HEK293 (cell line): ENCODE measurements around the gene NDUFAF5.

Source experiments
- CTCF ChIA-PET: fragments of 350-600 bp; formaldehyde crosslinking; extraction: SDS; loops from one replicate; lab custom pipeline; 2021; ENCODE audit warnings: antibody characterized with exemption; lab: Yijun Ruan, JAX
- POLR2A ChIA-PET: fragments of 300-600 bp; formaldehyde crosslinking; extraction: SDS; loops from one replicate; lab custom pipeline; 2020; ENCODE audit warnings: antibody characterized with exemption, inconsistent platforms; lab: Yijun Ruan, JAX
- H3K27ac ChIP-seq: fragments of 200-500 bp; sonication (Bioruptor generic); 2 replicates; pipeline ENCODE4 v1.5.1; 2014; ENCODE audit warnings: low read depth, low read length, control low read depth, inconsistent platforms; ENCODE audit errors: extremely low read depth
- H3K36me3 ChIP-seq, 2 experiments: fragments of 200-500 bp in 1 of 2; sonication (Bioruptor generic) in 1 of 2; 1 replicate in 1 of 2; 2 replicates in 1 of 2; pipeline ENCODE4 v1.5.1; 2014 to 2017; ENCODE audit warnings: inconsistent platforms in 2 of 2, low read length in 2 of 2; ENCODE audit not compliant: control insufficient read depth in 2 of 2, insufficient read depth in 1 of 2
- H3K4me1 ChIP-seq: fragments of 200-500 bp; sonication (Bioruptor generic); 2 replicates; pipeline ENCODE4 v1.5.1; 2014; ENCODE audit warnings: mild to moderate bottlenecking, low read length, inconsistent platforms; ENCODE audit not compliant: control insufficient read depth, insufficient read depth
- H3K4me3 ChIP-seq: 2 replicates; pipeline ENCODE4 v1.5.1; 2011; ENCODE audit warnings: low read depth, mild to moderate bottlenecking, control low read depth, low read length, moderate library complexity
- H3K9me3 ChIP-seq: fragments of 200-500 bp; sonication (Bioruptor generic); 2 replicates; pipeline ENCODE4 v1.5.1; 2014; ENCODE audit warnings: low read depth, low read length, inconsistent platforms; ENCODE audit not compliant: control insufficient read depth, insufficient read depth
- IKZF3 ChIP-seq: fragments of 450-650 bp; IDR thresholded peaks from 2 replicates; pipeline ENCODE4 v1.5.0; 2018; ENCODE audit warnings: missing biosample characterization, mild to moderate bottlenecking, missing genetic modification characterization, moderate library complexity
- KLF10 ChIP-seq: fragments of 450-650 bp; IDR thresholded peaks from 2 replicates; pipeline ENCODE4 v1.5.1; 2018; ENCODE audit warnings: missing biosample characterization, mild to moderate bottlenecking, missing genetic modification characterization
- MEIS1 ChIP-seq: sonication (generic); formaldehyde crosslinking; IDR thresholded peaks from 2 replicates; pipeline ENCODE4 v1.8.1; 2022; ENCODE audit warnings: missing genetic modification reagents, mild to moderate bottlenecking, borderline replicate concordance
- RBAK ChIP-seq: fragments of 450-650 bp; formaldehyde crosslinking; IDR thresholded peaks from 2 replicates; pipeline ENCODE4 v1.5.1; 2016; ENCODE audit warnings: missing biosample characterization, missing genetic modification characterization
- SCRT1 ChIP-seq: fragments of 450-650 bp; formaldehyde crosslinking; IDR thresholded peaks from 2 replicates; pipeline ENCODE4 v1.5.1; 2016; ENCODE audit warnings: missing biosample characterization, missing genetic modification characterization, borderline replicate concordance
- ZBTB7A ChIP-seq: fragments of 450-650 bp; formaldehyde crosslinking; IDR thresholded peaks from 2 replicates; pipeline ENCODE4 v1.5.1; 2016; ENCODE audit warnings: low read depth, missing biosample characterization, missing genetic modification characterization
- ZFHX2 ChIP-seq: fragments of 450-650 bp; formaldehyde crosslinking; conservative IDR thresholded peaks from 2 replicates; pipeline ENCODE4 v1.5.1; 2016; ENCODE audit warnings: missing biosample characterization, missing genetic modification characterization
- ZNF155 ChIP-seq: fragments of 450-650 bp; formaldehyde crosslinking; IDR thresholded peaks from 2 replicates; pipeline ENCODE4 v1.5.1; 2016; ENCODE audit warnings: missing biosample characterization, missing genetic modification characterization
- ZNF274 ChIP-seq, 2 experiments: fragments of 200-500 bp in 1 of 2; fragments of 450-650 bp in 1 of 2; sonication (Bioruptor generic) in 1 of 2; formaldehyde crosslinking in 1 of 2; IDR thresholded peaks; 2 replicates each; pipeline versions ENCODE4 v1.5.1 to v1.6.1; 2014 to 2016; ENCODE audit warnings: borderline replicate concordance in 1 of 2, inconsistent platforms in 1 of 2, low read length in 1 of 2, missing biosample characterization in 1 of 2, missing genetic modification characterization in 1 of 2
- ZNF311 ChIP-seq: fragments of 450-650 bp; formaldehyde crosslinking; IDR thresholded peaks from 2 replicates; pipeline ENCODE4 v1.5.1; 2017; ENCODE audit warnings: missing biosample characterization, missing genetic modification characterization, borderline replicate concordance
- ZNF394 ChIP-seq: fragments of 450-650 bp; formaldehyde crosslinking; IDR thresholded peaks from 2 replicates; pipeline ENCODE4 v1.5.1; 2016; ENCODE audit warnings: missing biosample characterization, missing genetic modification characterization, mild to moderate bottlenecking, moderate library complexity, borderline replicate concordance
- ZNF416 ChIP-seq: fragments of 450-650 bp; formaldehyde crosslinking; IDR thresholded peaks from 2 replicates; pipeline ENCODE4 v1.5.1; 2016; ENCODE audit warnings: missing biosample characterization, missing genetic modification characterization
- ZNF571 ChIP-seq: fragments of 450-650 bp; formaldehyde crosslinking; IDR thresholded peaks from 2 replicates; pipeline ENCODE4 v1.5.0; 2017; ENCODE audit warnings: missing biosample characterization, missing genetic modification characterization
- ZNF768 ChIP-seq: fragments of 450-650 bp; formaldehyde crosslinking; IDR thresholded peaks from 2 replicates; pipeline ENCODE4 v1.5.1; 2018; ENCODE audit warnings: missing biosample characterization, mild to moderate bottlenecking, missing genetic modification characterization
- ZNF837 ChIP-seq: fragments of 450-650 bp; formaldehyde crosslinking; IDR thresholded peaks from 2 replicates; pipeline ENCODE4 v1.5.1; 2016; ENCODE audit warnings: missing biosample characterization, missing genetic modification characterization
- ZSCAN23 ChIP-seq: fragments of 450-650 bp; formaldehyde crosslinking; IDR thresholded peaks from 2 replicates; pipeline ENCODE4 v1.5.1; 2016; ENCODE audit warnings: missing biosample characterization, missing genetic modification characterization
- TF ChIP-seq, protein P1 (sequence below): fragments of 450-650 bp; formaldehyde crosslinking; IDR thresholded peaks from 2 replicates; pipeline ENCODE4 v1.5.1; 2016; ENCODE audit warnings: missing biosample characterization, missing genetic modification characterization, borderline replicate concordance
- TF ChIP-seq, protein P2 (sequence below): fragments of 450-650 bp; formaldehyde crosslinking; IDR thresholded peaks from 2 replicates; pipeline ENCODE4 v1.5.1; 2016; ENCODE audit warnings: missing biosample characterization, missing genetic modification characterization
- TF ChIP-seq, protein P3 (sequence below): IDR thresholded peaks from 2 replicates; pipeline ENCODE4 v1.6.1; 2011; ENCODE audit warnings: mild to moderate bottlenecking, low read depth, low read length, borderline replicate concordance
- TF ChIP-seq, protein P4 (sequence below): fragments of 450-650 bp; formaldehyde crosslinking; IDR thresholded peaks from 2 replicates; pipeline ENCODE4 v1.5.1; 2016; ENCODE audit warnings: missing biosample characterization, missing genetic modification characterization

NDUFAF5 gene

DNA sequence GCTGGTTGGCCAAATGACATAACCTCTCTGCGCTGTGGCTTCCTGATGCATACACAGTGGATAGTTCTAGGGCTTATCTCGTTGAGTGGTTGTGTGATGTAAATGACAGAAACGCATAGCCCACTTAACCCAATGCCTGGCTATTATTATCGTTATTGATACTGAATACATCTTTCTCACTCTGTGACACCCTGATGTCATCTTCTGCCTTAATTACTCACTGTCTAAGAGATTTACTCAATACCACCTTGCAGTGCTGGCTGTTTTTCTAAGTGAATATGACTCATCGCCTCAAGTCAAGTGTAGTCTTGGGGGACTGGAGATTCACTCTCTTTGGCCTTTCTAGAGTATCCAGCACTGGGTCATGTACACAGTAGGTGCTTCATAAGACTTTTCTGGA, 73.6 kb downstream of the NDUFAF5 start:
- Histone ChIP-seq H3K36me3 (no peaks in the 10 kb centered on the region), H3K4me1 (no peaks in the 10 kb centered on the region), H3K27ac (no peak overlapping the region), H3K4me3 (no peak overlapping the region), H3K9me3 (no peaks in the 10 kb centered on the region)
- ChIA-PET CTCF (interaction anchor here (0.6 to 0.8 kb wide), 2 partner anchors 14 to 947 kb away, joined by 3 to 5 read pairs; no protein-coding TSS in a partner anchor), POLR2A (no interaction called here)
- TF ChIP-seq ZBTB7A (tag by site-specific recombination): no peak
- no peak for TF ChIP-seq SCRT1 (tag by site-specific recombination)
- TF ChIP-seq IKZF3 (tag by site-specific recombination): no peak

DNA sequence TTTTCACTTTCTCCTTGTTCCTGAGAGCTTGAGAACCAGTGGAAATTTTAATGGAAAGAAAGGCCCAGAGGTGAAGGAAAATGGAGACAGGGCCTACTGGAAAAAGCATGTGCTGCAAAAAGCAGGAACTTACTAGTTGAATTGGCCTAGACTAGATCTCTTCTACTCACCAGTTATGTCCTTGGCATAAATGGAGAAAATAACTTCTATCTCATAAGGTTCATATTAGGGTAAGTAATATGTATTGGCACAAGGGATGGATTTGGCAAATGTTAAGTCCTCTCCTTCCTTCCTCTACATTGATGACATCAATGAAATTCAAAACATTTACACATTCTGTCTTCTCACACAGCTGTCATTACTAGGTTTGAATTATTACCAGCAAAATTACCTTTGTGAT, 74.0 kb downstream of the NDUFAF5 start:
- no peaks in the 10 kb centered on the region for H3K9me3 ChIP-seq
- no peaks in the 10 kb centered on the region for H3K36me3 ChIP-seq
- H3K27ac ChIP-seq: no peak overlapping the region
- no peaks in the 10 kb centered on the region for H3K4me1 ChIP-seq
- CTCF ChIA-PET: interaction anchor here (0.6 kb wide), 1 partner anchor 948 kb away, joined by 5 read pairs; no protein-coding TSS in a partner anchor
- TF ChIP-seq ZSCAN23 (tag by site-specific recombination): no peak
- no peak for TF ChIP-seq ZNF837 (tag by site-specific recombination)
- TF ChIP-seq, protein P1, sequence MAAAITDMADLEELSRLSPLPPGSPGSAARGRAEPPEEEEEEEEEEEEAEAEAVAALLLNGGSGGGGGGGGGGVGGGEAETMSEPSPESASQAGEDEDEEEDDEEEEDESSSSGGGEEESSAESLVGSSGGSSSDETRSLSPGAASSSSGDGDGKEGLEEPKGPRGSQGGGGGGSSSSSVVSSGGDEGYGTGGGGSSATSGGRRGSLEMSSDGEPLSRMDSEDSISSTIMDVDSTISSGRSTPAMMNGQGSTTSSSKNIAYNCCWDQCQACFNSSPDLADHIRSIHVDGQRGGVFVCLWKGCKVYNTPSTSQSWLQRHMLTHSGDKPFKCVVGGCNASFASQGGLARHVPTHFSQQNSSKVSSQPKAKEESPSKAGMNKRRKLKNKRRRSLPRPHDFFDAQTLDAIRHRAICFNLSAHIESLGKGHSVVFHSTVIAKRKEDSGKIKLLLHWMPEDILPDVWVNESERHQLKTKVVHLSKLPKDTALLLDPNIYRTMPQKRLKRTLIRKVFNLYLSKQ (tag by site-specific recombination): no peak
- TF ChIP-seq MEIS1 (CRISPR knock-in tag): no peak
- TF ChIP-seq ZNF416 (tag by site-specific recombination): no peak
- no peak for TF ChIP-seq ZNF394 (tag by site-specific recombination)
- no peak for TF ChIP-seq RBAK
- no peak for TF ChIP-seq ZNF311 (tag by site-specific recombination)
- TF ChIP-seq ZNF768 (tag by site-specific recombination): no peak
- no peak for TF ChIP-seq ZNF571
- TF ChIP-seq, protein P2, sequence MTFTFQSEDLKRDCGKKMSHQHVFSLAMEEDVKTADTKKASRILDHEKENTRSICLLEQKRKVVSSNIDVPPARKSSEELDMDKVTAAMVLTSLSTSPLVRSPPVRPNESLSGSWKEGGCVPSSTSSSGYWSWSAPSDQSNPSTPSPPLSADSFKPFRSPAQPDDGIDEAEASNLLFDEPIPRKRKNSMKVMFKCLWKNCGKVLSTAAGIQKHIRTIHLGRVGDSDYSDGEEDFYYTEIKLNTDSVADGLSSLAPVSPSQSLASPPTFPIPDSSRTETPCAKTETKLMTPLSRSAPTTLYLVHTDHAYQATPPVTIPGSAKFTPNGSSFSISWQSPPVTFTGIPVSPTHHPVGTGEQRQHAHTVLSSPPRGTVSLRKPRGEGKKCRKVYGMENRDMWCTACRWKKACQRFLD: no peak
- TF ChIP-seq, protein P3, sequence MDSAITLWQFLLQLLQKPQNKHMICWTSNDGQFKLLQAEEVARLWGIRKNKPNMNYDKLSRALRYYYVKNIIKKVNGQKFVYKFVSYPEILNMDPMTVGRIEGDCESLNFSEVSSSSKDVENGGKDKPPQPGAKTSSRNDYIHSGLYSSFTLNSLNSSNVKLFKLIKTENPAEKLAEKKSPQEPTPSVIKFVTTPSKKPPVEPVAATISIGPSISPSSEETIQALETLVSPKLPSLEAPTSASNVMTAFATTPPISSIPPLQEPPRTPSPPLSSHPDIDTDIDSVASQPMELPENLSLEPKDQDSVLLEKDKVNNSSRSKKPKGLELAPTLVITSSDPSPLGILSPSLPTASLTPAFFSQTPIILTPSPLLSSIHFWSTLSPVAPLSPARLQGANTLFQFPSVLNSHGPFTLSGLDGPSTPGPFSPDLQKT: no peak
- TF ChIP-seq, protein P4, sequence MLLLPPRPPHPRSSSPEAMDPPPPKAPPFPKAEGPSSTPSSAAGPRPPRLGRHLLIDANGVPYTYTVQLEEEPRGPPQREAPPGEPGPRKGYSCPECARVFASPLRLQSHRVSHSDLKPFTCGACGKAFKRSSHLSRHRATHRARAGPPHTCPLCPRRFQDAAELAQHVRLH (tag by site-specific recombination): no peak
- no peak for TF ChIP-seq ZNF274 (IDR thresholded peaks at IDR 0.05; ENCODE audit: low read length)
- TF ChIP-seq ZNF274 (tag by site-specific recombination; IDR thresholded peaks at IDR 0.05; ENCODE audit: borderline replicate concordance): no peak
- no peak for TF ChIP-seq ZFHX2 (tag by site-specific recombination)
- no peak for TF ChIP-seq ZNF155 (tag by site-specific recombination)
- TF ChIP-seq KLF10 (tag by site-specific recombination): no peak
- POLR2A ChIA-PET: no interaction called here
- H3K4me3 ChIP-seq: no peak overlapping the region
